ENCODE data around the gene KRTAP10-4. TPM values are rescaled to one million over a fixed set of nuclear protein-coding genes. Genes with fewer than 3 reads are reported as not detected.

The KRTAP10-4 gene
- polyA plus RNA-seq, 1 of the 3 experiments (the other 2 are of a cell fraction): not detected

DNA sequence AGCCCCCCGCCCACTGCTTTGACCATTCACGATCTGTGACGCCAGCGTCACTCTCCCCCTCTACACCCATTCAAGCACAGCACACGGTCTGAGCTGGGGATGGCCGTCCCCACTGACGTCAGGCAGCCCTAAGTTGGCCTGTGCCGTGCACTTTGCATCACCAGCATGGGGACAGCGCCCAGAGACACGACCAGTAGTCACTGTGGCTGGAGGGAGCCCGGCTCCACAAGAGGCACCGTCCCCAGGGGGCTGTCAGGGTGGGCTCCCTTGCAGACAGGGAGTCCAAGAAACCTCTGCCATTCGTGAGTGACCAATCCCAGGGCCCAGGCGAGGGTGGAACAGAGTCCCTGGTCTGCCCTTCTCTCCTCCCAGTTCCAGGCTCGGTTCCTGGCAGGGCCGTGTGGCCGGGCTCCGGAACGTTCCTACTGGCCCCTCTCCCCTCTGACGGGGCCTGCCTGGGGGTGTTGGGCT, 40.7 kb downstream of the KRTAP10-4 start:
- H3K4me1 ChIP-seq (ENCODE audit: control insufficient read depth in 1 of 2, insufficient read depth in 2 of 2, low read depth in 1 of 2, low read length in 1 of 2): no peaks in the 10 kb centered on the region

More for the DNA sequence above, 40.7 kb downstream of the KRTAP10-4 start:
- WGBS (ENCODE audit: low lambda C conversion rate): 12% methylated on average over 13 of the region's 20 CpGs
- H3K27ac ChIP-seq (ENCODE audit: low read depth in 2 of 2, low read length in 1 of 2): no peak overlapping the region
- no peak overlapping the region for H3K4me2 ChIP-seq
- H3K4me3 ChIP-seq (ENCODE audit: low read depth in 2 of 2, low read length in 1 of 2): no peak overlapping the region
- H4K20me1 ChIP-seq (ENCODE audit: insufficient read depth): no peaks in the 10 kb centered on the region
- no peaks in the 10 kb centered on the region for H3K36me3 ChIP-seq (replicated peaks in 1 of 2; ENCODE audit: control insufficient read depth in 1 of 2, insufficient read depth in 2 of 2, low read length in 1 of 2)
- no peaks in the 10 kb centered on the region for H3F3A ChIP-seq (replicated peaks; ENCODE audit: insufficient read depth)
- TF ChIP-seq, protein P1, sequence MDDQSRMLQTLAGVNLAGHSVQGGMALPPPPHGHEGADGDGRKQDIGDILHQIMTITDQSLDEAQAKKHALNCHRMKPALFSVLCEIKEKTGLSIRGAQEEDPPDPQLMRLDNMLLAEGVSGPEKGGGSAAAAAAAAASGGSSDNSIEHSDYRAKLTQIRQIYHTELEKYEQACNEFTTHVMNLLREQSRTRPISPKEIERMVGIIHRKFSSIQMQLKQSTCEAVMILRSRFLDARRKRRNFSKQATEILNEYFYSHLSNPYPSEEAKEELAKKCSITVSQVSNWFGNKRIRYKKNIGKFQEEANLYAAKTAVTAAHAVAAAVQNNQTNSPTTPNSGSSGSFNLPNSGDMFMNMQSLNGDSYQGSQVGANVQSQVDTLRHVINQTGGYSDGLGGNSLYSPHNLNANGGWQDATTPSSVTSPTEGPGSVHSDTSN (IDR thresholded peaks at IDR 0.05): no peak
- TF ChIP-seq, protein P2, sequence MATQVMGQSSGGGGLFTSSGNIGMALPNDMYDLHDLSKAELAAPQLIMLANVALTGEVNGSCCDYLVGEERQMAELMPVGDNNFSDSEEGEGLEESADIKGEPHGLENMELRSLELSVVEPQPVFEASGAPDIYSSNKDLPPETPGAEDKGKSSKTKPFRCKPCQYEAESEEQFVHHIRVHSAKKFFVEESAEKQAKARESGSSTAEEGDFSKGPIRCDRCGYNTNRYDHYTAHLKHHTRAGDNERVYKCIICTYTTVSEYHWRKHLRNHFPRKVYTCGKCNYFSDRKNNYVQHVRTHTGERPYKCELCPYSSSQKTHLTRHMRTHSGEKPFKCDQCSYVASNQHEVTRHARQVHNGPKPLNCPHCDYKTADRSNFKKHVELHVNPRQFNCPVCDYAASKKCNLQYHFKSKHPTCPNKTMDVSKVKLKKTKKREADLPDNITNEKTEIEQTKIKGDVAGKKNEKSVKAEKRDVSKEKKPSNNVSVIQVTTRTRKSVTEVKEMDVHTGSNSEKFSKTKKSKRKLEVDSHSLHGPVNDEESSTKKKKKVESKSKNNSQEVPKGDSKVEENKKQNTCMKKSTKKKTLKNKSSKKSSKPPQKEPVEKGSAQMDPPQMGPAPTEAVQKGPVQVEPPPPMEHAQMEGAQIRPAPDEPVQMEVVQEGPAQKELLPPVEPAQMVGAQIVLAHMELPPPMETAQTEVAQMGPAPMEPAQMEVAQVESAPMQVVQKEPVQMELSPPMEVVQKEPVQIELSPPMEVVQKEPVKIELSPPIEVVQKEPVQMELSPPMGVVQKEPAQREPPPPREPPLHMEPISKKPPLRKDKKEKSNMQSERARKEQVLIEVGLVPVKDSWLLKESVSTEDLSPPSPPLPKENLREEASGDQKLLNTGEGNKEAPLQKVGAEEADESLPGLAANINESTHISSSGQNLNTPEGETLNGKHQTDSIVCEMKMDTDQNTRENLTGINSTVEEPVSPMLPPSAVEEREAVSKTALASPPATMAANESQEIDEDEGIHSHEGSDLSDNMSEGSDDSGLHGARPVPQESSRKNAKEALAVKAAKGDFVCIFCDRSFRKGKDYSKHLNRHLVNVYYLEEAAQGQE (IDR thresholded peaks at IDR 0.05; ENCODE audit: low read depth, low read length): no peak
- TF ChIP-seq MEF2A (IDR thresholded peaks at IDR 0.05; ENCODE audit: borderline replicate concordance, low read depth) (no peak), FOXM1 (IDR thresholded peaks at IDR 0.05; ENCODE audit: low read depth) (no peak), GATA2 (CRISPR knock-in tag; IDR thresholded peaks at IDR 0.05) (no peak), EP300 (IDR thresholded peaks at IDR 0.05; ENCODE audit: borderline replicate concordance in 1 of 2, low read depth in 1 of 2, low read length in 1 of 2) (no peak), FOSL2 (IDR thresholded peaks at IDR 0.05; ENCODE audit: borderline replicate concordance, low read depth) (no peak), RFX5 (IDR thresholded peaks at IDR 0.05; ENCODE audit: low read length) (no peak), SIN3A (IDR thresholded peaks at IDR 0.05; ENCODE audit: borderline replicate concordance, low read depth, low read length) (no peak), FOXJ3 (CRISPR knock-in tag; IDR thresholded peaks at IDR 0.05) (no peak), RXRA (IDR thresholded peaks at IDR 0.05; ENCODE audit: borderline replicate concordance, low read depth) (no peak), CHD2 (IDR thresholded peaks at IDR 0.05; ENCODE audit: low read length, partially characterized antibody) (no peak)
- TF ChIP-seq, protein P3, sequence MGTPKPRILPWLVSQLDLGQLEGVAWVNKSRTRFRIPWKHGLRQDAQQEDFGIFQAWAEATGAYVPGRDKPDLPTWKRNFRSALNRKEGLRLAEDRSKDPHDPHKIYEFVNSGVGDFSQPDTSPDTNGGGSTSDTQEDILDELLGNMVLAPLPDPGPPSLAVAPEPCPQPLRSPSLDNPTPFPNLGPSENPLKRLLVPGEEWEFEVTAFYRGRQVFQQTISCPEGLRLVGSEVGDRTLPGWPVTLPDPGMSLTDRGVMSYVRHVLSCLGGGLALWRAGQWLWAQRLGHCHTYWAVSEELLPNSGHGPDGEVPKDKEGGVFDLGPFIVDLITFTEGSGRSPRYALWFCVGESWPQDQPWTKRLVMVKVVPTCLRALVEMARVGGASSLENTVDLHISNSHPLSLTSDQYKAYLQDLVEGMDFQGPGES (IDR thresholded peaks at IDR 0.05; ENCODE audit: low read depth, low read length): no peak
- TF ChIP-seq, protein P4, sequence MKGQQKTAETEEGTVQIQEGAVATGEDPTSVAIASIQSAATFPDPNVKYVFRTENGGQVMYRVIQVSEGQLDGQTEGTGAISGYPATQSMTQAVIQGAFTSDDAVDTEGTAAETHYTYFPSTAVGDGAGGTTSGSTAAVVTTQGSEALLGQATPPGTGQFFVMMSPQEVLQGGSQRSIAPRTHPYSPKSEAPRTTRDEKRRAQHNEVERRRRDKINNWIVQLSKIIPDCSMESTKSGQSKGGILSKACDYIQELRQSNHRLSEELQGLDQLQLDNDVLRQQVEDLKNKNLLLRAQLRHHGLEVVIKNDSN (IDR thresholded peaks at IDR 0.05; ENCODE audit: borderline replicate concordance, low read depth): no peak
- no peaks in the 10 kb centered on the region for H3K79me2 ChIP-seq (ENCODE audit: insufficient read depth)
- CTCF ChIA-PET: no interaction called here
- no peak overlapping the region for H2AFZ ChIP-seq (ENCODE audit: low read depth)
- no peaks in the 10 kb centered on the region for H3K9me2 ChIP-seq
- H3K27me3 ChIP-seq (ENCODE audit: insufficient read depth): peaks cover 49% of the 10 kb centered on the region
- no peaks in the 10 kb centered on the region for H3K9me3 ChIP-seq
- DNase-seq: no peak
- H3K9ac ChIP-seq: no peak overlapping the region
- POLR2A ChIA-PET: no interaction called here
